OCI-LY7 (cell line): ENCODE data around the gene SLC31A2.

Experiments used
- EZH2phosphoT487 ChIP-seq: fragments of 200-600 bp; sonication (generic); IDR thresholded peaks from 2 replicates; pipeline ENCODE4 v1.6.1; 2018; ENCODE audit warnings: low read depth, borderline replicate concordance, mild to moderate bottlenecking, mixed run types, antibody characterized with exemption, low read length, moderate library complexity, mixed read lengths
- TF ChIP-seq, protein P1 (sequence below): fragments of 200-600 bp; sonication (generic); conservative IDR thresholded peaks from 2 replicates; pipeline ENCODE4 v1.5.1; 2014; ENCODE audit warnings: mild to moderate bottlenecking, antibody characterized with exemption, low read length, moderate library complexity, mixed read lengths

DNA sequence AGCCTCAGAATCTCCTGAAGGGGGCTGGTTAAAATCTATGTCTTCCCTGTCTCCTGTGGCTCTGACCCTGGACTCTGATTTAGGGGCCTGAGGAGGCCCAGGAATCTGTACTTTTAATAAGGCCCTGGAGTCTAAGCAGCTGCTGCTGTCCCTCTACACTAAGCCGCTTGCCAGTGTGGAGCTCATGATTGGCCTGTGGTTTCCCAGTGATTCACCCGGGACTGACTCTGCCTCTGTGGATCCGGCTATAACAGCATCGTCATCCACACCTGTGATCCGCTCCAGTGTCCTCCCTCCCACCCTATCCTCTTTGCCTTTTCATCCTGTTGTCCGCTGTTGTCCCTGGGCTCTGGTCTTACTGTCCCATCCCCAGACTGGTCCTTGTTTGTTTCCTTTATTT, 3.7 kb downstream of the SLC31A2 start:
- TF ChIP-seq, protein P1, sequence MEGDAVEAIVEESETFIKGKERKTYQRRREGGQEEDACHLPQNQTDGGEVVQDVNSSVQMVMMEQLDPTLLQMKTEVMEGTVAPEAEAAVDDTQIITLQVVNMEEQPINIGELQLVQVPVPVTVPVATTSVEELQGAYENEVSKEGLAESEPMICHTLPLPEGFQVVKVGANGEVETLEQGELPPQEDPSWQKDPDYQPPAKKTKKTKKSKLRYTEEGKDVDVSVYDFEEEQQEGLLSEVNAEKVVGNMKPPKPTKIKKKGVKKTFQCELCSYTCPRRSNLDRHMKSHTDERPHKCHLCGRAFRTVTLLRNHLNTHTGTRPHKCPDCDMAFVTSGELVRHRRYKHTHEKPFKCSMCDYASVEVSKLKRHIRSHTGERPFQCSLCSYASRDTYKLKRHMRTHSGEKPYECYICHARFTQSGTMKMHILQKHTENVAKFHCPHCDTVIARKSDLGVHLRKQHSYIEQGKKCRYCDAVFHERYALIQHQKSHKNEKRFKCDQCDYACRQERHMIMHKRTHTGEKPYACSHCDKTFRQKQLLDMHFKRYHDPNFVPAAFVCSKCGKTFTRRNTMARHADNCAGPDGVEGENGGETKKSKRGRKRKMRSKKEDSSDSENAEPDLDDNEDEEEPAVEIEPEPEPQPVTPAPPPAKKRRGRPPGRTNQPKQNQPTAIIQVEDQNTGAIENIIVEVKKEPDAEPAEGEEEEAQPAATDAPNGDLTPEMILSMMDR: no peak
- TF ChIP-seq EZH2phosphoT487: no peak
